Endometrial microvascular endothelial cells (primary cell): Measurements from ENCODE around the gene SH3RF1. TPM values are rescaled to one million over a fixed set of nuclear protein-coding genes. Genes with fewer than 3 reads are reported as not detected.

Experiments used
- in situ Hi-C: cut with HindIII; loops from 2 replicates; pipeline ENCODE4 v1.10.0; 2017; ENCODE audit warnings: low sequenced_read_pairs, low pct_unique_long_range_greater_than_20kb; ENCODE audit errors: inconsistent ontology term
- total RNA-seq: library from RNA; depleted of rRNA; stranded (reverse); fragments of >200 nt; gene quantifications from one replicate; pipeline ENCODE4 v1.2.3, GENCODE V29; 2015; ENCODE audit errors: inconsistent ontology term

The SH3RF1 gene
- total RNA-seq, 1 donor from 2014 or later: 34.4 TPM

- in situ Hi-C loops: no loop called here
Measured at GRCh38 chr4:169153481-169154087, 117.2 kb downstream of the SH3RF1 start.

GRCh38 chr4:169152899-169153298, 117.9 kb downstream of the SH3RF1 start:
- in situ Hi-C loops: no loop called here

- in situ Hi-C loops: no loop called here
Measured at GRCh38 chr4:169152098-169152497, 118.7 kb downstream of the SH3RF1 start.

GRCh38 chr4:169151671-169152070, 119.1 kb downstream of the SH3RF1 start:
- in situ Hi-C loops: no loop called here

- in situ Hi-C loops: no loop called here
Measured at GRCh38 chr4:169150806-169151205, 120.0 kb downstream of the SH3RF1 start.

- in situ Hi-C loops: no loop called here
Measured at GRCh38 chr4:169148885-169149284, 121.9 kb downstream of the SH3RF1 start.

DNA sequence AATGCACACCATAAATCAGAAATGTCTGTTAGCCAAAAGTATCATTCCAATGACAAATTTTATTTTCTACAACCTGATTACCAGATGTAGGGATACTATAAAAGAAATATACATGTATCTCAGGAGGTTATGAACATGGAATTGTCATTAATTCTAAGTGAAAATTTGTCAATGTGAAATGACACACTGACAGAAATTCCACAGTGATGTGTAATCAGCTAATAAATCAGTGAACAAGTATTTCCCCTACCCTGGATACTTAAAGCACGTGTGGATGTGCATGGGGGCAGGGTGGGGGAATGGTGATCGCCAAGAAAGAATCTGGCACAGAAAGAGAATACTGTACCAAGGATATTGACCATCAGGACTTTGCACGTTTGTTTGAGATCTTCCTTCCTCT, 123.6 kb downstream of the SH3RF1 start:
- in situ Hi-C loops: no loop called here

GRCh38 chr4:169144061-169144600, 126.6 kb downstream of the SH3RF1 start:
- in situ Hi-C loops: no loop called here

DNA sequence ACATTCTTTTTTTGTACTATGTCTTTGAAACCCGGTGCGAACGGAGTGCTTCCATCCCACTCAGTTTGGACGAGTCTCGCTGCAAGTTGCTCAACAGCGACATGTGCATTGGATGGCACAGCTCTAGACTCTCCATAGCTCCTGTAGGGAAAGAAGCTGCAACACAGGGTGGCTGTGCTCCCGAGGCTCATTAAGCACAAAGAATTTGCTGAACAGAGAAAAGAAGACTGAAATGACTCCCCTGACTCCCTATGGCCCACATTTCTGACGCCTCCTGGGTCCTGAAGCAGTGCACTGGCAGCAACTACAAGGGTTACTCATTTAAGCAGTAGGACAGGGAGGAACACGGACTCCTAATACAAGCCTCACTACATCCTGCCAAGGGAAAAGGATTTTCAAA, 127.4 kb downstream of the SH3RF1 start:
- in situ Hi-C loops: no loop called here

DNA sequence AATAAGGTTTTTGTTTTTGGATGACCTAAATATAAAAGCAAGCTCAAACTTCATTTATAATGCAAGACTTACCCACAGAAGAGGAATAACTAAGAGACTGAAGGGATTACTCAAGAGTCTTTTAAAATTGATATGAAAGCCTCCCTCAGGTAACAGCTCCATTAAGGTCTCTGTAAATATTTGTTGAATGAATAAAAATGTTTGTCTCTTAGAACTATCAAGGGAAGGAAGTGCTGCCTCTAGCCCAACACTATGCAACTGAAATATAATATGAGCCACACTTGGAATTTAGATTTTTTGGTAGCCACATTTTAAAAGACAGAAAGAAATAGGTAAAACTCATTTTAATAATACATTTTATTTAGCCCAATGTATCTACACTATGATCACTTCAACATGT, 127.8 kb downstream of the SH3RF1 start:
- in situ Hi-C loops: no loop called here

DNA sequence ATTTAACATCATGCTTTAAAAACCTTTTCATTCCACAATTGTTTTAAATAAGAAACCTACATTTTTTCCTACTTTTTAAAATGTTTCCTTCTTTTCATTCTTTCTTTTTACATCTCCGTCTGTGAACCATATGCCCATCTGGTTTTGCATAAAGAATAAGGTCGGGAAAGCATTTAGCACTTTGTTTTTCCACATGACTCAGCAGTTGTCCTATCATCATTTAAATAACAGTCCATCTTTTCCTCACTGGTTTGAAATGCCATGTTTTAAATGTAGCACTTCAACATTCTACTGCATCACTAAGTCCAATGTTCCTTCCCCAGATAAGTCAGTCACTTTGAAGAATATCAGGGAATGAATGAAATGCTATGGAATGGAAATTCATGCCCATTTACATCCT, 128.4 kb downstream of the SH3RF1 start:
- in situ Hi-C loops: no loop called here

DNA sequence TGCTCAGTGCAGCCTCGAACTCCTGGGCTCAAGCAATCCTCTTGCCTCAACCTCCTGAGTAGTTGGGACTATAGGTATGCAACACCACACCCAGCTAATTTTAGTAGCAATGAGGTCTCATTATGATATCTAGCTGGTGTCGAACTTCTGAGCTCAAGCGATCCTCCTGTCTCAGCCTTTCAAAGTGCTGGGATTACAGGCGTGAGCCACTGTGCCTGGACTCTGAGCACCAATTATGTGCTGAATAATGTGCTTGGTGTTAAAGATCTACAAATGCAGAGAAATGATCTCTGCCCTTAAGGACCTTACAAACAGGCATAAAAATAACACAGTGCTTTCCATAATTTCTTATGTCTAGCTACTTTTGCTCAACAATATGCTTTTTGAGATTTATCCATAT, 131.7 kb downstream of the SH3RF1 start:
- in situ Hi-C loops: no loop called here

DNA sequence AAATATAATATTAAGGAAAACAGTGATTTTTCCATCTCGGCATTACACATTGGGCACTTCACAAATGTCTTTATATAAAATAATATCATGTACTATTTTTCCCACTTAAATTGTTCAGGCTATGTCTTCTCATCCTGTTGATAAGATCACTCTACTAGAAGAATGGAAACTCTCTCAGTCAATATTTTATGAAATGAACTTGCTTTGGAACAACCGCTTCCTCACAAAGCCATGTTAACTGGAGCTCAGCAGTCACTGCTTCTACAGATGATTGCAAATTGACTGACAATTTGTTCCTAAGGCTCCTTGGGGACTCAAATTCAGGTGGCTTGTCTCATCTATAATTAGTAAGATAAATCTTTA, 133.2 kb downstream of the SH3RF1 start:
- in situ Hi-C loops: no loop called here

DNA sequence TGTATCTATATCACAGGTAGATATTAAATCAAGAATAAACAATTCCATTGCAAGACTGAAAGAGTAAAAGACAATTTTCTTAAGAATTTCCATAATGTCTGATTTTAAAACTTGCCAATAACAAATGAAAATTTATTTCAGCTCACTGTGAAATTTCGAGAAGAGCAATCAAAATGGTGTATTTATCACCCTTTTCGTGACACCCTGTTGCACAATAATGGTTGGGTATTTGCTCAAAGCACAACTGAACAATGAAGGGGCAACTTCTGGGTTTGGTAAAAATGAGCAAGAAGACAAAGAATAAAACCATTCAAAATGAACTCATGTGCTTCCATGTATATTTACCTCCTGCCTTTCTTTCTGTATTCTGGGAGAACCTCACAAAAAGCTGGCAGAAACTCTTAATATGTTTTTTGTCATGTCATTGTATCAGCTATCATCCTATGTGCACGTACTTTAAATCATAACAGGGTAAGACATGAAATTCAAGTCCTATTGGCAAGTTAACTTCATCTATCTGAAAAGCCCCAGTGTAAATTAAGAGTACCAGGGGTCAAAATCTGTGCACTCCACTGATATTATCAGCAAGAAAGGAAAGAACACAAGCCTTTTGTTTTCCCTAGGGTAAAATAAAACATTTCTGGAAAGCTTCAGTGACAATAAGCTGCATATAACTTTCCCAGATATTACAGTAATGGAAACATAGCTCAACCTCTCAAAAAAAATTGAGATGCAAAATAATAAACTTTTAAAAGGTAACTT, 133.8 kb downstream of the SH3RF1 start:
- in situ Hi-C loops: no loop called here

DNA sequence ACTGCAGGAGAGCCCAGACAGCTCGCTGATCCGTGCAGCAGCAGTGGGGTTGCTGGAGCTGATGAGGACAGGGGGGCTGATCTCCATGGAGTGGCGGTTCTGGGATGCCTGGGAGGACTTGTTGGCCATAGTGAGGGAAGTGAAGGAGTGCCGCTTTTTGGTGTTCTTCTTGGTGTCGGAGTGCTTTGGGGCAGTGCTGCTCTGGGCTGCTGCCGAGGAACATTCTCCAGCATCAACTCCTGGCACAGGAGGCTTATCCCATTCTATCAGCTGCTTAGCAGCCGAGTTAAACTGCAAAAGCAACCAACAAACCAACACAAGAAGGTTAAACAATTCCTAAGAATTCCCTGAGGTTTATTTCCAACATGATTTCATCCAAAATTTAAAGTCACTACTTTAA, 134.4 kb downstream of the SH3RF1 start:
- in situ Hi-C loops: no loop called here

DNA sequence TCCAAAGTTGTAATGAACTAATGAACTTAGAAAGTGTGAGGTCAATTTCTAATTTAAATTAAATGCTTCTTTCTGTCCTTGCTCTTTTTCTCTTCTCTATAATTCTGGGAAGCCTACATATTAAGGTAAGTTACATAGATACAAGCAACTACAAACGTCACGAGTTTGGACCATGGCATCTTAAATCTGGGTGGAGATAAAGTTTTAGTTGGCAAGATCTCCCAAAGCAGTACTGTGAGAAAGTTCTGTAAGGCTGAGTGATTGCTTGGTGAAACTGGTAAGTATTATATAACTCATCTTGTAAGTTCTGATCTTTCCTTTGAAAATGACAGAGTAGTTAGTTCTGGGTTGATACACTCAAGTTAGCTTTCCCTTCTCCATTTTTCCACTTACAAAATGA, 135.0 kb downstream of the SH3RF1 start:
- in situ Hi-C loops: no loop called here

DNA sequence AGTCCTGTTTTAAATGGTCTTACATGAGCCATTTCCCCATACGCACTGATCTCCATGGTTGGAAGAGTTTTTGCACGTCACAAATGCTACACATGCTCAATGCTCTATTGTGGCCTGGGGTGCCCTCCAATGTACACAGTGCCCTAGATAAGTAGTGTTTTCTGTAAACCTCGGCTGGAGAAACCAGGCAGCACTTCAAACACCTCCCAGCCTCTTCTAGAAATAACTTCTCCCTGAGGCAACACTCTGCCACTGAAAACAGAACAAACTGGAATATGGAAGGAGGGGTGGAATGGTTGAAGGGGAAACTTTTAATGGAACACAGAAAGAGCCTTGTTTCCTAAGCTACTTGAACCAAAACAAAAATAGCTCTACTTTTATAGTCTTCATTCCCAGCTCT, 136.8 kb downstream of the SH3RF1 start:
- in situ Hi-C loops: no loop called here

DNA sequence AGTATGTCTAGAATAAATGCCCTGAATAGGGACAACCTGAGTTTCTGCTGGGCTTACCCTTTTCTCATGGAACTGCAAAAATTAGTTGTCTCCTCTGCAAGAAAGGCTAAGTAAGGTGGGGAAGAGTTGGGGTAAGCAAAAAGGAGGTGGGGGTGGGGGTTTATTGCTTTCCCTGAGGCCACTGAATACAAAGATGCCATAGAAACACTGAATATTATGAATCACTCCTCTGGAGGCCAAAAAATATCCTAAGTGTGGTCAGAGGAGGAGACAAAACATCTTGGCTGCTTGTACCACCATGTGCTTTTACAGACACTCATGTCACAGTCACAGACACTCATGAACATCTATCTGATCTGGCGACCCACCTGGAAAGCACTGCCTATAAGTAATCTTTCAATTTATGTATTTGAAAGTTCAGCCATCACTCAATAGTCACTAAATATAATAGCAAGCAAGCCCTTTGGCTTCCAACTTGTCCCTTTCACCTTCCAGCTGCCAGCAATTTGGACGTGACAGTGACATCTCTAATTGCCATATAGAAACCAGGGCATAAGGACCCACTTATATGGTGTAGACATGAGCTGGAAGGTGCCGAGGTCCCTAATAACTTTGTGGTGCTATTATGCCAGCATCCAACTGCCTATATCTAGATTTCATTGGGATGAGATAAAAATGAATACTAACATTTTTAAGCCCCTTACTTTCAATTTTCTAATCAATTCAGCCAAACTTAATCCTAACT, 138.0 kb downstream of the SH3RF1 start:
- in situ Hi-C loops: no loop called here

DNA sequence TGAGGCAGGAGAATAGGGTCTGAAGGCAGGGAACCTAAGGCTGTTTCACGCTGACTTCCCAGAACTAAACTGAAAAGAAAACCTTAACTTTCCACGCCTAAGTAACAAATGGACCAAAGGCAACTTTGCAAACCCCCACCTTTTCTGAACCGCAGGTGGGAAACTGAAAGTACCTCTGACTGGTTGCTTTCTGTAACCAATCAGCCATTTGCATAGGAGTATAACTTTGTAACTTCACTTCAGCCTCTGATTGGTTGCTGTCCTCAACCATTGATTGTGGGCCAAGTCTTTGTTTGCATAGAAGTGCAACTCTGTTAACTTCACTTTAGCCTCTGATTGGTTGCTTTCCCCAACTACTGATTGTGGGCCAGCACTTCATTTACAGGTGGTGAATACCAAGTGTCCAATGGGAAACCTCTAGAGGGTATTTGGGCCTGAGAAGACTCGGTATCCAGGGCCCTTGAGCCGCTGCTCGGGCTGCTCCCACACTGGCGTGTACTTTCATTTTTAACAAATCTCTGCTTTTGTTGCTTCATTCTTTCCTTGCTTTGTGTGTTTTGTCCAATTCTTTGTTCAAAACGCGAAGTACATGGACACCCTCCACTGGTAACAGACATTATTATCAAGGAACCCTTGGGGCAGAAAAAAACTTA, 139.1 kb downstream of the SH3RF1 start:
- in situ Hi-C loops: no loop called here
